H1 (cell line): ENCODE measurements around the gene EGFR. TPM values are rescaled to one million over a fixed set of nuclear protein-coding genes. Genes with fewer than 3 reads are reported as not detected.

ENCODE experiments used
- CTCF ChIA-PET: fragments of 300-600 bp; sonication (Branson Sonifier 250); formaldehyde crosslinking; loops from one replicate; lab custom pipeline; 2021; ENCODE audit not compliant: partially characterized antibody; lab: Charles Lee
- POLR2A ChIA-PET: fragments of 300-600 bp; sonication (Branson Sonifier 250); formaldehyde crosslinking; loops from one replicate; lab custom pipeline; 2021; ENCODE audit warnings: inconsistent platforms; ENCODE audit not compliant: partially characterized antibody; lab: Charles Lee
- DNase-seq, 2 experiments: peaks; one replicate each; pipeline versions ENCODE4 v3.0.0 to v3.0.0-alpha.2; 2010 to 2022; ENCODE audit warnings: low spot score in 2 of 2, low read depth in 1 of 2, mixed read lengths in 1 of 2
- FAIRE-seq: peaks from 2 replicates; lab custom pipeline; 2011; peaks lifted over from hg19 to GRCh38; lab: Jason Lieb, UNC
- H2AFZ ChIP-seq: 2 replicates; pipeline ENCODE4 v1.8.1; 2012; ENCODE audit warnings: low read length, inconsistent platforms
- H2AK5ac ChIP-seq: 2 replicates; pipeline ENCODE4 v1.6.1; 2013; ENCODE audit warnings: low read depth, low read length
- H2BK120ac ChIP-seq: replicated peaks from 2 replicates; pipeline ENCODE3; 2013; ENCODE audit warnings: low read depth, low read length, inconsistent platforms
- H2BK12ac ChIP-seq: 2 replicates; pipeline ENCODE4 v1.6.1; 2013; ENCODE audit warnings: low read depth, low read length
- H2BK15ac ChIP-seq: 2 replicates; pipeline ENCODE4 v1.6.1; 2013; ENCODE audit warnings: low read length
- H2BK20ac ChIP-seq: 2 replicates; pipeline ENCODE4 v1.6.1; 2013; ENCODE audit warnings: low read length
- H2BK5ac ChIP-seq: 2 replicates; pipeline ENCODE4 v1.6.1; 2013; ENCODE audit warnings: low read depth, low read length
- H3K14ac ChIP-seq: 2 replicates; pipeline ENCODE4 v1.6.1; 2013; ENCODE audit warnings: inconsistent platforms; ENCODE audit not compliant: insufficient read length
- H3K18ac ChIP-seq: 2 replicates; pipeline ENCODE4 v1.6.1; 2013; ENCODE audit warnings: low read length; ENCODE audit errors: extremely low read depth
- H3K23ac ChIP-seq: 2 replicates; pipeline ENCODE4 v1.6.1; 2013; ENCODE audit warnings: inconsistent platforms; ENCODE audit not compliant: insufficient read length
- H3K23me2 ChIP-seq: 2 replicates; pipeline ENCODE4 v1.6.1; 2013; ENCODE audit warnings: low read depth, low read length
- H3K27ac ChIP-seq: 2 replicates; pipeline ENCODE4 v1.6.1; 2011; ENCODE audit warnings: low read depth, low read length, inconsistent platforms
- H3K27me3 ChIP-seq, 4 experiments: replicated peaks in 1 of 4; 1 replicate in 1 of 4; 2 replicates in 3 of 4; pipeline versions ENCODE4 v1.6.1 to v1.8.1; 2011 to 2013; ENCODE audit warnings: low read length in 3 of 4, mild to moderate bottlenecking in 3 of 4, inconsistent platforms in 2 of 4, mixed read lengths in 2 of 4, moderate library complexity in 1 of 4; ENCODE audit not compliant: control insufficient read depth in 3 of 4, insufficient read depth in 3 of 4; ENCODE audit errors: extremely low read depth in 1 of 4
- H3K36me3 ChIP-seq, 4 experiments: 2 replicates each; pipeline versions ENCODE4 v1.6.1 to v1.8.1; 2011 to 2013; ENCODE audit warnings: mild to moderate bottlenecking in 4 of 4, low read length in 3 of 4, moderate library complexity in 2 of 4, control low read depth in 1 of 4, inconsistent platforms in 1 of 4; ENCODE audit not compliant: insufficient read depth in 4 of 4, control insufficient read depth in 2 of 4
- H3K4ac ChIP-seq: replicated peaks from 2 replicates; pipeline ENCODE3; 2013; ENCODE audit warnings: low read length, low read depth, mixed read lengths, inconsistent platforms; ENCODE audit not compliant: insufficient read length
- H3K4me1 ChIP-seq, 4 experiments: replicated peaks in 1 of 4; 1 replicate in 1 of 4; 2 replicates in 3 of 4; pipeline versions ENCODE4 v1.6.1 to v1.8.1; 2011 to 2013; ENCODE audit warnings: low read length in 3 of 4, inconsistent platforms in 2 of 4, mixed read lengths in 1 of 4; ENCODE audit not compliant: insufficient read depth in 4 of 4, control insufficient read depth in 3 of 4
- H3K4me2 ChIP-seq, 2 experiments: 2 replicates each; pipeline versions ENCODE4 v1.6.1 to v1.8.1; 2011 to 2013; ENCODE audit warnings: low read depth in 2 of 2, low read length in 2 of 2, control low read depth in 1 of 2, inconsistent platforms in 1 of 2, mild to moderate bottlenecking in 1 of 2; ENCODE audit not compliant: insufficient read depth in 1 of 2
- H3K4me3 ChIP-seq, 4 experiments: fragments of 200-600, 300-600 bp in 1 of 4; sonication (generic), shearing (Covaris generic), sonication (Bioruptor Twin) in 1 of 4; 2 replicates each; pipeline versions ENCODE4 v1.5.1 to v1.8.1; 2011 to 2016; ENCODE audit warnings: low read length in 4 of 4, low read depth in 3 of 4, control low read depth in 2 of 4, inconsistent platforms in 2 of 4, mild to moderate bottlenecking in 2 of 4, mixed read lengths in 1 of 4, moderate library complexity in 1 of 4; ENCODE audit not compliant: insufficient read depth in 2 of 4; ENCODE audit errors: extremely low read depth in 1 of 4
- H3K56ac ChIP-seq: replicated peaks from 2 replicates; pipeline ENCODE3; 2013; ENCODE audit warnings: low read depth, mild to moderate bottlenecking, mixed read lengths, low read length, inconsistent platforms; ENCODE audit not compliant: insufficient read length
- H3K79me1 ChIP-seq: 2 replicates; pipeline ENCODE4 v1.6.1; 2013; ENCODE audit warnings: low read depth, low read length, control low read depth
- H3K79me2 ChIP-seq, 2 experiments: 2 replicates each; pipeline versions ENCODE4 v1.6.1 to v1.8.1; 2012 to 2013; ENCODE audit warnings: low read length in 2 of 2, mild to moderate bottlenecking in 2 of 2, inconsistent platforms in 1 of 2; ENCODE audit not compliant: insufficient read depth in 2 of 2, control insufficient read depth in 1 of 2
- H3K9ac ChIP-seq, 4 experiments: replicated peaks in 1 of 4; 1 replicate in 1 of 4; 2 replicates in 3 of 4; pipeline versions ENCODE4 v1.6.1 to v1.8.1; 2011 to 2013; ENCODE audit warnings: low read depth in 3 of 4, low read length in 3 of 4, control low read depth in 2 of 4, mild to moderate bottlenecking in 2 of 4, moderate library complexity in 2 of 4, inconsistent platforms in 1 of 4; ENCODE audit errors: extremely low read depth in 1 of 4
- H3K9me3 ChIP-seq, 2 experiments: 2 replicates each; pipeline versions ENCODE4 v1.6.1 to v1.8.1; 2012 to 2013; ENCODE audit warnings: mild to moderate bottlenecking in 2 of 2, moderate library complexity in 2 of 2, control low read depth in 1 of 2, inconsistent platforms in 1 of 2, low read depth in 1 of 2, low read length in 1 of 2, mixed read lengths in 1 of 2; ENCODE audit not compliant: insufficient read depth in 2 of 2
- H4K20me1 ChIP-seq, 2 experiments: replicated peaks in 1 of 2; 2 replicates each; pipeline versions ENCODE3 to v1.8.1; 2011 to 2013; ENCODE audit warnings: inconsistent platforms in 2 of 2, low read length in 2 of 2, mild to moderate bottlenecking in 1 of 2; ENCODE audit not compliant: insufficient read depth in 2 of 2, control insufficient read depth in 1 of 2
- H4K5ac ChIP-seq: 2 replicates; pipeline ENCODE4 v1.6.1; 2013; ENCODE audit warnings: low read length, low read depth, mixed read lengths, inconsistent platforms; ENCODE audit not compliant: insufficient read length
- H4K8ac ChIP-seq: 2 replicates; pipeline ENCODE4 v1.8.0; 2013; ENCODE audit warnings: mild to moderate bottlenecking, moderate library complexity, low read length, inconsistent platforms; ENCODE audit not compliant: insufficient read depth; ENCODE audit errors: extremely low read depth
- H4K91ac ChIP-seq: replicated peaks from 2 replicates; pipeline ENCODE3; 2013; ENCODE audit warnings: low read length, mixed read lengths, inconsistent platforms; ENCODE audit not compliant: insufficient read length
- BRCA1 ChIP-seq: IDR thresholded peaks from 2 replicates; pipeline ENCODE4 v1.6.1; 2012; ENCODE audit warnings: low read depth, low read length, improper control_type of control experiment
- CTCF ChIP-seq, 3 experiments: IDR thresholded peaks; 1 replicate in 2 of 3; 2 replicates in 1 of 3; pipeline versions ENCODE4 v1.5.1 to v1.6.1; 2011; ENCODE audit warnings: low read length in 3 of 3, mild to moderate bottlenecking in 3 of 3, inconsistent platforms in 2 of 3, low read depth in 1 of 3, moderate library complexity in 1 of 3; ENCODE audit not compliant: insufficient read depth in 1 of 3; ENCODE audit errors: control extremely low read depth in 1 of 3
- EP300 ChIP-seq, 2 experiments: IDR thresholded peaks; 1 replicate in 1 of 2; 2 replicates in 1 of 2; pipeline ENCODE4 v1.6.1; 2011 to 2012; ENCODE audit warnings: low read depth in 2 of 2, low read length in 2 of 2, mild to moderate bottlenecking in 2 of 2, borderline replicate concordance in 1 of 2, inconsistent platforms in 1 of 2, moderate library complexity in 1 of 2
- GABPA ChIP-seq: IDR thresholded peaks from 2 replicates; pipeline ENCODE4 v1.6.1; 2011; ENCODE audit warnings: mild to moderate bottlenecking, low read length, moderate library complexity, borderline replicate concordance; ENCODE audit not compliant: insufficient read depth
- HDAC6 ChIP-seq: IDR thresholded peaks from one replicate; pipeline ENCODE4 v1.7.1; 2012; ENCODE audit warnings: low read depth, mild to moderate bottlenecking, inconsistent platforms, low read length, moderate library complexity
- POLR2AphosphoS5 ChIP-seq: IDR thresholded peaks from 2 replicates; pipeline ENCODE4 v1.6.1; 2011; ENCODE audit warnings: low read depth, low read length
- TAF7 ChIP-seq: optimal IDR thresholded peaks from 2 replicates; pipeline ENCODE3; 2011; ENCODE audit warnings: low read depth, mild to moderate bottlenecking, inconsistent platforms, low read length, moderate library complexity, borderline replicate concordance
- TBP ChIP-seq: IDR thresholded peaks from 2 replicates; pipeline ENCODE4 v1.6.1; 2011; ENCODE audit warnings: low read depth, low read length, improper control_type of control experiment
- WGBS, 2 experiments: shearing (Covaris generic) in 1 of 2; methylation state at CpG; one replicate each; pipeline versions ENCODE4 v1.1.6 to v1.1.7; 2013 to 2015; ENCODE audit warnings: low lambda C conversion rate in 2 of 2, mixed read lengths in 2 of 2, inconsistent platforms in 1 of 2, low coverage in 1 of 2, missing lambda C conversion rate in 1 of 2; ENCODE audit not compliant: insufficient replicate concordance in 2 of 2, insufficient coverage in 1 of 2, insufficient read length in 1 of 2; ENCODE audit errors: extremely low coverage in 1 of 2, missing lambda C conversion rate in 1 of 2; 5-methylcytosine and 5-hydroxymethylcytosine counted together
- polyA plus RNA-seq, 7 experiments: library from polyadenylated mRNA; depleted of rRNA in 3 of 7; stranded (reverse) in 5 of 7; unstranded in 2 of 7; fragments of >200 nt in 5 of 7; fragments of 200-250 nt in 2 of 7; gene quantifications; 1 replicate in 5 of 7; 2 replicates in 1 of 7; 4 replicates in 1 of 7; pipeline versions ENCODE4 v1.2.1 to v1.2.3, GENCODE V29; 2011 to 2013; ENCODE audit warnings: missing spikeins in 2 of 7, mixed read lengths in 2 of 7
- total RNA-seq: library from RNA; stranded (reverse); fragmentation: NEBNext Ultra II Directional; extraction: Animal tissue kit (Norgen Biotek cat#: 25700); gene quantifications from 2 replicates; pipeline ENCODE4 v1.2.1, GENCODE V29; 2021

The EGFR gene
- total and polyA plus RNA-seq, 2 of the 8 experiments (the other 6 are each of a cell fraction or from before 2014, with no cell fraction given) = 1.9 to 5.8 TPM

- Histone ChIP-seq H4K8ac (no peak overlapping the region), H4K91ac (no peak overlapping the region), H2BK20ac (no peak overlapping the region), H4K20me1 (no peaks in the 10 kb centered on the region), H3K18ac (no peak overlapping the region), H3K27ac (no peak overlapping the region), H3K79me2 (no peaks in the 10 kb centered on the region), H3K27me3 (peaks cover 0 to 1% (median 0%) of the 10 kb centered on the region in 4 experiments; a peak in 1 of 7 replicates), H3K9ac (no peak overlapping the region), H3K56ac (no peak overlapping the region), H2AK5ac (no peak overlapping the region), H3K4ac (no peak overlapping the region), H3K36me3 (no peaks in the 10 kb centered on the region), H2BK120ac (no peak overlapping the region), H2BK15ac (no peak overlapping the region), H3K14ac (no peak overlapping the region), H2BK12ac (no peak overlapping the region), H2BK5ac (no peak overlapping the region), H3K9me3 (no peaks in the 10 kb centered on the region), H2AFZ (no peak overlapping the region), H3K23me2 (no peaks in the 10 kb centered on the region), H3K23ac (no peak overlapping the region), H3K4me2 (no peak overlapping the region), H4K5ac (no peak overlapping the region), H3K4me3 (no peak overlapping the region), H3K79me1 (no peaks in the 10 kb centered on the region), H3K4me1 (no peaks in the 10 kb centered on the region)
- POLR2A ChIA-PET = no interaction called here
- CTCF ChIA-PET = no interaction called here
- DNase-seq (no peak), FAIRE-seq (no peak)
- no peak for TF ChIP-seq BRCA1
- no peak for TF ChIP-seq EP300 (IDR thresholded peaks at IDR 0.05; ENCODE audit: borderline replicate concordance in 1 of 2, low read depth in 2 of 2, low read length in 2 of 2)
- TF ChIP-seq CTCF (IDR thresholded peaks at IDR 0.05; ENCODE audit: control extremely low read depth in 1 of 3, insufficient read depth in 1 of 3, low read depth in 1 of 3, low read length in 3 of 3) = no peak
- no peak for TF ChIP-seq TBP
- no peak for TF ChIP-seq HDAC6
- TF ChIP-seq POLR2AphosphoS5 = no peak
- no peak for TF ChIP-seq GABPA
- TF ChIP-seq TAF7 = no peak
- WGBS, 2 experiments = 91% methylated on average over 4 of the region's 4 CpGs; no CpG with 5 or more reads in 1 of the 2 experiments
Measured at GRCh38 chr7:54986716-54987115, 32.1 kb upstream of the EGFR start.
